ENCODE data around the gene MINDY1.

MINDY1 gene

GRCh38 chr1:150985179-150985825 lies 21.4 kb downstream of the MINDY1 start:
- no peak for DNase-seq (ENCODE audit: low read depth)

GRCh38 chr1:150981805-150982712 lies 24.6 kb downstream of the MINDY1 start, which contains the start of gene ANXA9:
ANXA9 (plus strand) TSS chr1:150982292; CDS start chr1:150983106, 814 bp downstream.
- DNase-seq (ENCODE audit: low read depth) = peak; percentile 57

- no peak for DNase-seq (ENCODE audit: low read depth)
Measured at GRCh38 chr1:150981177-150981804, 25.4 kb downstream of the MINDY1 start.

- peak; percentile 75 for DNase-seq (ENCODE audit: low read depth)
Measured at GRCh38 chr1:150979092-150980056, 27.3 kb downstream of the MINDY1 start.

- peak; percentile 37 for DNase-seq (ENCODE audit: low read depth)
Measured at GRCh38 chr1:150976879-150977694, 29.6 kb downstream of the MINDY1 start.

- no peak for DNase-seq (ENCODE audit: low read depth)
Measured at GRCh38 chr1:150976401-150976821, 30.3 kb downstream of the MINDY1 start.

- DNase-seq (ENCODE audit: low read depth) = peak; percentile 66
Measured at GRCh38 chr1:150974580-150975478, 31.9 kb downstream of the MINDY1 start, which contains the start of gene CERS2. CERS2 (minus strand) TSS chr1:150974835; CDS start chr1:150969090, 5,745 bp downstream.

- DNase-seq (ENCODE audit: low read depth) = no peak
Measured at GRCh38 chr1:150973836-150974579, 32.7 kb downstream of the MINDY1 start.

- no peak for DNase-seq (ENCODE audit: low read depth)
Measured at GRCh38 chr1:150973258-150973835, 33.4 kb downstream of the MINDY1 start.

GRCh38 chr1:150972417-150972940 lies 34.2 kb downstream of the MINDY1 start:
- no peak for DNase-seq (ENCODE audit: low read depth)

GRCh38 chr1:150971583-150972416 lies 34.9 kb downstream of the MINDY1 start:
- no peak for DNase-seq (ENCODE audit: low read depth)

GRCh38 chr1:150970808-150971582 lies 35.7 kb downstream of the MINDY1 start:
- DNase-seq (ENCODE audit: low read depth) = peak; percentile 68

GRCh38 chr1:150969626-150970025 lies 37.1 kb downstream of the MINDY1 start:
- no peak for DNase-seq (ENCODE audit: low read depth)

GRCh38 chr1:150968491-150968890 lies 38.2 kb downstream of the MINDY1 start:
- no peak for DNase-seq (ENCODE audit: low read depth)

GRCh38 chr1:150967936-150968335 lies 38.8 kb downstream of the MINDY1 start:
- DNase-seq (ENCODE audit: low read depth) = no peak

- DNase-seq (ENCODE audit: low read depth) = no peak
Measured at GRCh38 chr1:150966011-150966410, 40.7 kb downstream of the MINDY1 start.

All from amniotic epithelial cell (primary cell).